Stimulated activated CD8-positive, alpha-beta memory T cell treated with anti-CD3 and anti-CD28 coated beads, Interleukin-7, amount 100 ng/mL, for 4 hours (primary cell): ENCODE measurements around the gene DLGAP1.
A peak's percentile ranks its signal among the peaks of the same experiment; 100 is the strongest.
"Not testable (repeated sequence)": the region's sequence is repeated elsewhere in the genome, so short reads cannot be mapped to it uniquely, and the experiment has no call there.

ENCODE experiments used
- DNase-seq, 2 donors: peaks; one replicate each; pipeline ENCODE4 v3.0.0-alpha.2; 2020; ENCODE audit warnings: low read depth in 2 of 2

Gene DLGAP1

DNA sequence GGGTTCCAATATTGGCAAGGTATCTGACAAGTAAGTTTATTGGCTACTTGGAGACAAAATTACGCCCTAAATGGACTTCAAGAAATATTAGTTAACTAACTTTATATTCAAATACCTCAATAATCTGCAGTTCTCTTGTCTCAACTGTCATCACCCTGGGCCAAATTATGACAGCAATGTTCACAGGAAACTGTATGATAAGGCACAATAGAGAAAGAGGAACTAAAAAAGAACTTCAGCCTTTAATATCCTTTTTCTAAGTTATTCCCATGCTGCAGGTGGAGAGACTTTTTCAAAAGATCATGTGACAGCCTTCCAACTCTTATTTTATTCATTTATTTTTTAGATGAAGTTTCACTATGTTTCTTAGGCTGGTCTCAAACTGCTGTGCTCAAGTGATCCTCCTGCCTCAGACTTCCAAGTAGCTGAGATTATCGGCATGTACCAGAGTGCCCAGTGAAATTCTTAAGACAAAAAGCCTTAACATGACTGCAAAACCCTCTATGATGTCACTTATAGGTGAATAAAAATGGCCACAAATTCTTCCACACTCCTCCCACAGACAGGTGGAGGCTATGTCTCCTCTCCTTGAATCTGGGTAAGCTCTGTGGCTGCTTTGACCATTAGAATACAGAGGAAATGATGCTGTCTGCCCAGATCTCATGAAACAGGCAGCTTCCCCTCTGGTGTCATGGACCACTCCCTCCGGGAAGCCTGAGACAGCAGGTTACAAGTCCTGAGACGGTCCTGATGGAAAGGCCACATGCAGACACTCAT is 794.2 kb downstream of the DLGAP1 start:
- DNase-seq: no peak

DNA sequence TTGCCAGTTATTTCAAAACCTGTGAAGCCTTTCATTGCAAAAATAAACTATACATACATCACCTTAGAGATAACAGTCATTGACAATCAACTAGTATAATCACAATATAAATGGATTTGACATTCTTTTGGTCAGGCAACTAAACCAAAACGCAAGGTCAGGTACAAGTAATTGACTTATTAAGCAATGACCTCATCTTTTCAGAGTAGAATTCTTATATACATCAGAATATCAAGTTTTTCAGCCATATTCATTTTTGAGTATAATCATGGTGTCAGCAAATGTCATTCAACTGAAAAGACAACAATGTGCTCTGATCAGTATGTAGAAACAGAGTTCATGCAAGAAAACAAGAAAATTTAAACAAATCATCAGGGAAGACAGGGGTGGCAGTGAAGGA is 796.6 kb downstream of the DLGAP1 start:
- DNase-seq: no peak

DNA sequence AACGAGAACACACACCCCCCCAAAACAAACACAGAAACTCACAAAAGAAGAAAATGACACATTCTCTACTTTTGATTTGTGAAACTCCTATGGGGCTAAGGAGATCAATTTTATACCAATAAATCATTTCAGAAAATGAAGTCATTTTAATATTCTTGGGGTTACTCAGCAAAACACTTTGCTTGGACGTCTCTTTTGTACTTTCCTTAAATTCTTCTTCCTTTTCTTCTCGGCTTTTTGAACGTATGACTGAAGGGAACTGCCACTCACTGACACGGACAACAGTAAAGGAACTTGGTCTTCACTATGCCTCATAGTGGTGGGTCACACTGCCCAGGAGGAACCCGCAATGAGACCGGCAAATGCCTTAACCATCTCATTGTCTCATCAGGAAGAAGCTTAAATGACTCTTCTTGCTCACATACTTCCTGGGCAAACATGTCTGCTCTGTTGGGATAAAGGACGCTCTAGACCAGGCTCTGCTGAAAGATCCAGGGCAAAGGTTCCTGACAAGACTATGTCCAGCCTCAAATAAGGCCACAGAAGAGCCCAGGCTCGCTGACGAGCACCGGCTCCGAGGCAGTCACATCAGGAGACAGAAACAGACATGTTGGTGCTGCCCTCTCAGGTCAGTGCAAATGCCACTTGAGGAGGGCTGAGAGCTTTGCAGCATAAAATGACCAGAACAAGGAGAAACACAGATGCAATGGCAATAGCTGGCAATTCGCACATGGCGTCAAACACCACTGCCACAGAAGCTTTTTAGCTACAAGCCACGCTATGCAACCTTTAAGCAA is 799.7 kb downstream of the DLGAP1 start:
- no peak for DNase-seq

DNA sequence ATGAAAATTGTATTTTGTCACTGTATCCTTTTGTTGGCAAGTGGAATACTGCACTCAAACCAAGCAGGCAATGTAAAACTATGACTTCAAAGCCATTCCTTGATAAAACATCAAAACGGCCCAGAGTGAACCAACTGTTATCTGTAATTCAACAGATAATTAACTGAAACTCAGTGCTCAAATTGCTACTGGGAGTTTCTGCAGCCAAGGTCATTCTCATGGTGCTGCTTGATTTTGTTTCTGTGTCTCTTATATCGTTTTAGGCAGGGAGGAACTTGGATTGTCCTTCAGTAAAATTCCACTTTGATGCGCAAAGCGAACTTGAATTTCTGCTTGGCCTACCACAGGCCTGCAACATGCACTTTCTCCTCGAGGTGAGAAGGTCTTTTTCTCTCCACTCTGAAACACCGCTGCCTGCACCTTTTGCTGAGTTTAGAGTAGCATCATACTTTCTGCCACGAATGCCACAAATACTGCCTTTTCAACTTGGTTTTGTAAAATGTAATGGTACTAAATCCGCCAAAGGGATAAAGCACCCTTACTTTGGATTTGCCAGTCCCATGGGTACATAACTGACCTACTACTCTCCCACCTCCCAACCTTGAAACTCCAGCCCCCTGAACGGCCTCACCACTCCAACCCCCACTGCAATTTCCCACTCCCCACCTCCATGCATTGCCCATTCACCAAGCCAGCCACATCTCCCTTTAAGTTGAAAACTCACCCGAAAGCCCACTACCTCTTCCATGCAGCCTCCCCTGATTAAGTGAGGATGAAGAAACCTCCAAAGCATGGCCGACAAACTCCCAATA is 800.5 kb downstream of the DLGAP1 start:
- no peak for DNase-seq

DNA sequence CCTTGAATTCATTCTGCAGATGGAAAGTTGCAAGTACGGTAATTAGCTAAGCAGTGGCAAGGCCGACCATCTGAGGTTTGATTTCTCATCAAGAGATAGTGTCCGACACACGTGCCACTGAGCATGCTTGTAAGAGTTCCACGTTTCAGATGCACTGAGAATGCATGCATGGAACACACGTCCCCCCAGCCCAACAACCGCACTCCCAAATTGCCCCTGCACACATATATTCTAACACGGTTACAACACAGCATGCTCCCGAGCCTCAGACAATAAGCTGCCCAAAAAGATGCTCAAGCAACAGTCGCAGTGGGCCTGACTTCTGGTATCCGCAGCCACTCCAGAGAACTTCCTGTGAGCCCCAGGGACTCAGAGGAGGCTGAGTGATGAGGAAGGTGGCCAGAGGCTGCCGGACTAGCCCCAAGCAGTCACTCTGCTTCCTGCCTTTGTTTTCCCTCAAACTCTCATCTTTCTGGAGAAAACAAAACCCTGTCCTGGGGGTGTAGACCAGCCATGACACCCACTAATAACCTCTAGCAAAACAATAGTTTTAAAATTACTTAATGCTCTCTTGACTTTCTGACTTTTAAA is 801.2 kb downstream of the DLGAP1 start:
- no peak for DNase-seq

DNA sequence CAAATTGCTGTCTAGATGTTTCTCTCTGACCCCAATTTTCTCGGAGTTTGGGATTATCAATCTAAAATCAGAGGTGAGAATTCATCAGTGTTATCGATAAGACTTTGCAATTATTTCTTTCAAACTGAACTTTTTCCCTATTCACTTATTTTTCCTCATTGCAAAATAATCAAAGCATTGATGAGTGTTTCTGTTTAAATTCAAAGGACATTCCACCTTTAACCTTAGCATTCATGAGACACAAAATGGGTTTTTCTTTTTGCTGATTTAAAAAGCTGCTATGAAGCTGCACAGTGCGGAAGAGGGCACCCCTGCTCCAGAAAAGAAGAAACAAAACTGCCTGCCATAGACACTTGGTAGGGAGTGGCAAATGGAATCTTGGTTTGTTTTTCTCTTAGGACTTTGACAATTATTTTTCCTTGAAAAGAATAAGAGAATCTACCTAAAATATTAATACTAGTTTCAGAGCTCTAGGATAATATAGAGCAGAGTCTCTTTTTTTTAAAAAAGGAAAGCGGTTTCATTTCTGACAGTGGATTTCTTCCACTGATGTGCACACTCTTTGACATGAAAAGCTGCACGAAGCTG is 801.8 kb downstream of the DLGAP1 start:
- no peak for DNase-seq

DNA sequence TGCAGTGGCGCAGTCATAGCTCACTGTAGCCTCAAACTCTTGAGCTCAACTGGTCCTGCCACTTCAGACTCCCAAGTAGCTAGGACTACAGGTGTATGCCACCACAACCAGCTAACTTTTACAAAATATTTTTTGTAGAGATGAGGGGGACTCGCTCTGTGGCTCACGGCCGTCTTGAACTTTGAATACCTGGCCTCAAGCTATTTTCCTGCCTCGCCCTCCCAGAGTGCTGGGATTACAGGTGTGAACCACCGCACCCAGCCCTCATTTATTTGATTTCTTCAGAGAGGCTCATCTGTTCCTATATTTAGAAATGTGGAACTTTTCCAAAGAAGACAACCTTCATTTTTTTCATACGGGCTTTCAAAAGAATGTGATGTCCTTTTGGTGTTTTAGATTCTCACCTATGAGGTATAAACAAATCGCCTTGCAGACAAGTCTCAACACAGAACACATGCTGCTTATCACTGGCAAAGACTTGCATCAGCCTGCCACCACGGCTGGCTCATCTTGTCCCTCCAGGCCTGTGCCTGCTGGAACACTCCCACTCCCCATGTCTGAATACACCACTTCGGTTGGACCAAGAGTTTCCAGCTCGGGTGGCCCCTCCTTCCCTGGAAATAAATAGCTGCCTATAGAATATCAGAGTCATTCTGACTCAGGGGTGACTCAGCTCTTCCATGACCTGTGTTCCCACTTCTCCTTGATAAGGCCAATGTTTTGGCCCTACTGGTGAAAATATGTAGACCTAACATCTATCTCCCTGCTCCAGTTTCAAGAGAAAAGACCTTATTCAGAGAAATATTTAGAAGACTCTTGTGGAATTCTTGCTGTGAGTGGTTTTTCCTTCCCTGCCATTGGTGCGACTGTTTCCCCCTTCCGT is 802.5 kb downstream of the DLGAP1 start:
- DNase-seq: peak; percentile 37 to 43

DNA sequence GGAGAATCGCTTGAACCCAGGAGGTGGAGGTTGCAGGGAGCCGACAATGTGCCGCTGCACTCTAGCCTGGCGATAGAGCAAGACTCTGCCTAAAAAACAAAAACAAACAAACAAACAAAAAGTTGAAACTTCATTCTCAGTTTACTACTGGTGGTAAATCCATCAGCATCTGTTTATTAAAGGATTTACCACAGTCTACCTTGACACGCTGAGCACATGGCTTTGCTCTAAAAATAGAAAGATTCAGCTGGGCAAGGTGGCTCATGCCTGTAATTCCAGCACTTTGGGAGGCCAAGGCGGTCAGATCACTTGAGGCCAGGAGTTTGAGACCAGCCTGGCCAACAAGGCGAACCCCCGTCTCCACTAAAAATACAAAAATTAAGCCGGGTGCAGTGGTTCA is 803.8 kb downstream of the DLGAP1 start:
- DNase-seq: no peak

DNA sequence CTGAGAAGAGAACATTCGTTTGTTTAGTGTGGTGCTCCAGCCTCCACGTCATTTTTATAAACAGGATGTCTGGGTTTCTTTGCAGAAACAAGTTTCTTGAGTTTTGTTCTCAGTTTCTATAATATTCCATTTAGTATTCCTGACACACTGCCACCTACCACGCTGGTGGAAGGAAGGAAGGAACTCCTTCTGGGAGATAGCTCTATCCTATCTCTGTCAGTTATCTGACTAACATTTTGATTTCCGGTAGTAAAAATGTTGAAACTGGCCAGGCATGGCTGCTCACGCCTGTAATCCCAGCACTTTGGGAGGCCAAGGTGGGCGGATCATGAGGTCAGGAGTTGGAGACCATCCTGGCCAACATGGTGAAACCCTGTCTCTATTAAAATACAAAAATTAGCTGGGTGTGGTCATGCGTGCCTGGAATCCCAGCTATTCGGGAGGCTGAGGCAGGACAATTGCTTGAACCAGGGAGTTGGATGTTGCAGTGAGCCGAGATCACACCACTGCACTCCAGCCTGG is 804.5 kb downstream of the DLGAP1 start:
- not testable (repeated sequence) for DNase-seq

DNA sequence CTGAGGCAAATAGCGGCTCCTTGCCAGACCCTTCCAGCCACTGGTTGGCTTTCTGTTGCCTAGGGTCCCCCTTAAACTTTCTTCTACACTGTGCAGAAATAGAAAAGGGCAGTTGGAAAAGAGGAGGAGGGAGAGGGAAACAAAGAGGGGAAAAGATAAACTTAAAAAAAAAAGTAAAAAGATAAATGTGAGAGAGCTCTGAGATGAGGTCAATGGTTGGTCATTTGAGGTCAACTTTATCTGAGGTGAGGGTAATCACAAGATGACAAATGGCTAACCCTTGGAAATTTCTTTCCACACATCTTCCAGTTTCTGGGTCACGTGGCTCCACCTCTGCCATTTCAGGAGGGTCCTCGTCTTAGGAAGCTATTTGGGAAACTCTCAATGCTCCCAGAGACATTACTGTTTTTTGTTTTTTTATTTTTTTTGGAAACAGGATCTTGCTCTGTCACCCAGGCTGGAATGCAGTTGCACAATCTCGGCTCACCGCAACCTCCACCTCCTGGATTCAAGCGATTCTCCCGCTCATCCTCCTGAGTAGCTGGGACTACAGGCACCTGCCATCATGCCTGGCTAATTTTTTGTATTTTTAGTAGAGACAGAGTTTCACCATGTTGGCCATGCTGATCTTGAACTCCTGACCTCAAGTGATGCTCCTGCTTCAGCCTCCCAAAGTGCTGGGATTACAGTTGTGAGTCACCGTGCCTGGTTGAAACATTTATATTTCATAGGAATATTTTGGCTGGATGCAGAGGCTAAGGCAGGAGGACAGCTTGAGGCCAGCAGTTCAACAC is 805.3 kb downstream of the DLGAP1 start:
- no peak for DNase-seq

DNA sequence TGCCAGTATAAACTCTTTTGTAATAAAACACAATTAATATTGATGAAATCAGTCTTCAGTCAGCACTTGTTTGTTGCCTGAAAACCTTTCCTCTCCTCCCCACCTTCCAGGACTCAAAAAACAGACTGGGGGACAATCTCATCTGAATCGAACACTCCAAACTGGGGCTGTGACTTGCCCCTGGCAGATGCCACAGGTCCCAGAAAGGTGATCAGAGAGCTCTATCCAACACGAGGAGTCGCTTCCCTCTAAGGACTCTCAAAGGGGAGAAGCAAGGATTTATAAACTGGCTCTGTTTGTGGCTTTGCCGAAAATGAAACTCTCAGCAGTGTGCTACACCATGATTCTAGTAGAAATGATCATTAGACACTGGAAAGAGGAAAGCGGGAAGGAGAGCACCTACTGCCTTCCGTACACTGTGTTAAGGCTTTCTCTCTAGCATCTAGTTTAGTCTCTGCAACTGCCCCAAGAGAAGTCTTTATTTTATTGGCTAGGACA is 805.9 kb downstream of the DLGAP1 start:
- no peak for DNase-seq

DNA sequence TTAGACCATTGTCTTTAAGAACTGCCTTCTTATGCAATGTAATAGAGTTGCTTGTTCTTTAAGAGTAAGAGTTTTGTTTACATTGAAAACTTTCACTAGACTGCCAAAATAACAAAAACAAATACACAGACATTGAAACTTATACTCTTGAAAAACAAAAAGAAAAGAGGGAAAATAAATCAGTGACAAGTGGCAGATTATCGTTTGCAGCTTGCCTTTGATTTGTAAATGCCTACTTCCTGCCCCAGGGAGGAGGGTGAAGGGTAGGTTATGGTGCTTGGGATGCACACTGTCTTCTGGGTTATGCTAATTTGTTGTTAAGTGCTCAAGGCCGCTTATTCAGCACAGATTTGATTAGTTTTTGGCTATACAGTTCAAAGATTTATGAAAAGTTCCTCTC is 806.5 kb downstream of the DLGAP1 start:
- DNase-seq: no peak

DNA sequence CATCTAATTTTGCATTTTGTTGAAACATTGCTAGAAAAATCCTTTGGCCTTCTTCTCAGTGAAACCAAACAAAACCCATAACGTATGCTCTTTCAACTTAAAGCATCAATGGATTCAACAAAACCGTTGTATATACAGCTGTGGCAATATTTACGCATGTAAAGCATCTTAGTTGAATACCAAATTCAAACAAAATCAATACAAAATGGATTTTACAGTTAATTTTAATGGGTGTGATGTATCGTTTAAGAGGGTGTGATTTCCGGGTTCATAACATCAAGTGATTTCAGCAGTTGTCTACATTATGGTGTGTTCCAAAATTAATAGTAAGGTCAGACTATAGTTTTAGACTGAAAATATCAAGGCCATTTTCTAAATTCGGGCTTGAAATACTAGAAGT is 806.9 kb downstream of the DLGAP1 start:
- DNase-seq: no peak

DNA sequence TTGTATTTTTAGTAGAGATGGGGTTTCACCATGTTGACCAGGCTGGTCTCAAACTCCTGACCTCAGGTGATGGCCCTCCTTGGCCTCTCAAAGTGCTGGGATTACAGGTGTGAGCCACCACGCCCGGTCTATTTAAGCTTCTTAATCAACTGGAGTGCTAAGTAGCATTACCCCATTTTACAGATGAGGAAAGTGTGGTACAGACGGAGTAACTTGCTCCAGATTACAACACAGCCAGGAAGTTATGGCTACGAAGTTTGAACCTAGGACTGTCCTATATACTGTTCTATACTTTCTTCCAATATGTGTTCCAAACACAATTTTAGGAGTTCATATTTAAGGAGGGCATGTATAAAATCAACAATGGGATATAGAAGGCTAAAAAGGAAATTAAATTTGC is 807.5 kb downstream of the DLGAP1 start:
- DNase-seq: no peak

DNA sequence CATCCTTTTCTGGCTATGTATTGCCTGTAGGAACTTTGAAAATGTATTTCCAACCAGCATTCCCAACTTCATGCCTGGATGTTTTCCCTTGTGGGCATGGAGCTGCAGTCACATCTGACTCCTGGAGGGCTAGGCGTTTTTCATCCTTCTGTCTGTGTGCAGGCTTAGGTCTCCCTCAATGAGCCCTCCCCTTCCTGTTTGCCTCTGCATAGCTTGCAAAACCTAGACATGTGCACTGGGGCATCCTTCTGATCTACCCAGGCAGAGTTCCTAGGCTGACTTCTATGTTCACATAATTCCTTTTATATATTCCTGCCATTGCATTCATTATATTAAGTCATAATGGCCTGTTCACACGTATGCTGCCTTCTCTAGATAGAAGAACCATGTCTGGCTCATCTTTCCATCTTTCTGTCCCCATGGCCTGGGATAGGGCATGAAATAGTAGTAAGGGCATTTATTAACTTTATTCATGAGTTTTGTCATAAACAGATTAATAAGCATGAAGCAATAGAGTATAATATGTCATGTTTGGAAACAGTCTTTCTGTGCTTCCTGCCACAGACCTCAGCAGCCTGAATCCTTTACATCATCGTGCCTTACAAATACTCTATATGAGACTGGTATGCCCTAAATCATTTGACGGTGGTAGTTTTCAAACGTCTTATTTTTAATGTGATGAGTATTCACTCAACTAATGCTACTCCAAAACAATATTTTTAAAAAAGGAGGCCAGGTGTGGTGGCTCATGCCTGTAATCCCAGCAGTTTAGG is 809.5 kb downstream of the DLGAP1 start:
- DNase-seq: no peak

DNA sequence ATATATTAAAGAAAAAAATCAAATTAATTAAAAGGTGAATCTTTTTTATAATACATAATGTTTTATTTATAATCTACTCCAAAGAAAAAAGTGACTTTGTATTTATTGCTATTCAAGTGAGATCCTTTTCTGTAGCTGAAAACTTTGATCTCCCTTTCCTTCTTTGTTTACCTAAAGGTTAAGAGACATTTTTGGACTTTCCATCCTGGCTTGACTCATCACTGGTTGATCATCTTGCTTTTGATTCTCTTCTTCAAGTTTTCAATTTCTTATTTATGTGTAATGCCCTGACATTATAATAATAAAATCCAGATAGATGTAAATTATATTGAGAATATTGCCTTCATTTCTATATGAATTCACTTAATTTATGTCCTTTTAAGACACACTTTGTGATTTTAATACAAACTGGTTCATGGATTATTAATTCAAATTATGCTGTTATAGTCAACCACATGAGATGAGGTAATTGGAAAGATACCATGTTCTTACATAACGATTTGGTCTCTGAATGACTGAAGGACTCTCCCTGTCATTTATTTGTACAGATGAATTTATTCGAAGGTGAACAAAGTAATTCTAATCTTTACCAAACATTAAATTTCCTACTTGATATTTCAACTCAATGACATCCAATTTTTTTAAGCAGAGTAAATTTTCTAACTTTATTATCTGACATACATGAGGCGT is 820.7 kb downstream of the DLGAP1 start:
- no peak for DNase-seq

DNA sequence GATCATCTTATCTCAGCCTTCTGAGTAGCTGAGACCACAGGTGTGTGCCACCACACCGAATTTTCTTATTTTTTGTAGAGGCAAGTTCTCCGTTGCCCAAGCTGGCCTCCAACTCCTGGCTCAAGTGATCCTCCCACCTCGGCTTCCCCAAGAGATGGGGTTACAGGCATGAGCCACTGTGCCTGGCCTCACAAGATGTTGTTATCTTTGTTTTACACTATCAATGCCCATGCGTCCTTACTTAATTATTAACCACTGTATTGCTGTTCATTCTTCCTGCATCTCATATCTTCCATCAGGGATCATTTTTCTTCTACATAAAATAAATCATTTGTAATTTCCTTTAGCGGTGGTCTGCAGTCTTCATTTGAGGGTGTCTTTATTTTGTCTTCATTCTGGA is 823.2 kb downstream of the DLGAP1 start:
- DNase-seq: no peak

DNA sequence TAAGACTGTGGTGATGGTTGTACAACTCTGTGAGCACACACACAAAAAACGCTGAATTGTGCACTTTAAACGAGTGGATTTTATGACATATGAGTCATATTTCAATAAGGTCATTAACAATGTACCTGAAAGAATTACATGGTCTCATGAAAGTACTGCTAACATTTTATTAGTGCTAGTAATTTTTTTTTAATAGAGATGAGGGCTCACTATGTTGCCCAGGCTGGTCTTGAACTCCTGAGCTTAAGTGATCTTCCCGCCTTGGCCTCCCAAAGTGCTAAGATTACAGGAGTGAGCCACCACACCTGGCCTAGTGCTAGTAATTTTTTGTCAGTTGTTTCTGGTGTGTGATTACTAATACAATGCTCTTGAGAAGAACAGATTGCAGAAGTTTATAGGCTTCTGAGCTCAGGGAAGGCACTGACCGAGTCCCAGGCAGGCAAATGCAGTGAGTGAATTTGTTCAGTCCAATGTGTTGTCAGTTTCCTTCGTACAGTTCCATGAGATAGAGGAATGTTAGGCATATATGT is 828.1 kb downstream of the DLGAP1 start:
- no peak for DNase-seq
